ENCODE measurements around the gene CTSS.

CTSS gene

DNA sequence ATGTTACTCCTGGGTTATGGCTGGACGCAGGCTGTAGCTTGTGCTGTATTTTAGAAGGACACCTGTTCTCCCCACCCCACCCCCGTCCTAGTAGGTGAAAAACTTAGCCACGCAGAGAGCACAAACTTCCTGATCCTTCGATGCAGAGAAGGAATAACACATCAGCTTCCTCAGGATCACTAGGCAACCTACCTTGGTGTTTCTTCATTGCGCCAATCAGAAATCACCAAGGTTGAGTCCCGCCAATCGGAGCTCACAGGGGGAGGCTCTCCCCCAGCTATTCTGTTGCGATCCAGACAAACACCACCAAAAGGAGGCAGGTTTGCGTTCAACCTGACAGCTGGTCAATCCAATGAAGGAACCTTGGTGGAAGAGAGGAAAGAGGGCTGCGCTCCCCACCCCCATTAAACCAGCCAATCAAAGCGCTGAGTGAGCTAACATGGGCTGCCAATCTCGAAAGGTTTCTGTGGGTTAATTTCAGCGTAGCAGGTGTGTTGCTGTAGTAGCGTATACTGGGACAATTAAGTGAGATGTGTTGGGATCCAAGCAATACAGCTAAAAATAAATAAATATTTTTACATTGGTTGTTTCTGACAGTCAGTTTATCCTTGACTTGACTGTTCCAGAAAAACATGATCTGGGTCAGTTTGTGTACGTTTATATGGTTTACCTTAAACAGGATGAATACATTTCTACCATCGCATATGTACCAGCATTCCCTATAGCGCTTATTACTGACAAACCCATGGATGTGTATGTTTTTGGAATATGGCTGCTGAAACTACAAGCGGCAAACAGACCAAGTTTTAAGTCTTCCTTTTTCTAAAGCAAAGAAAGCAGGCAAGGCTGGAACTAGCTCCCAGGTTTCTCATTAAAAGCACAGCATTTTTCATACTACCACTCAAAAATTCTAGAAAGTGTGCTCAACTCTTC lies 68.3 kb downstream of the CTSS start, which contains the start of gene GOLPH3L:
GOLPH3L (minus strand) TSS at position 160 of the 933 bp plus-strand sequence. CDS start 2,316 bp downstream, outside the sequence.
- Histone ChIP-seq H3K27me3 (no peaks in the 10 kb centered on the region; the same call in 1 of the 2 replicates), H3K9me3 (no peaks in the 10 kb centered on the region), H3K4me3 (ENCODE audit: low read depth, low read length) (peak within 1 kb of the TSS; percentile 93), H3K4me1 (peaks cover 3% of the 10 kb centered on the region; the same call in 1 of the 2 replicates), H3K36me3 (peaks cover 21% of the 10 kb centered on the region)
- DNase-seq, result peak; percentile 95
- TF ChIP-seq, protein P1, sequence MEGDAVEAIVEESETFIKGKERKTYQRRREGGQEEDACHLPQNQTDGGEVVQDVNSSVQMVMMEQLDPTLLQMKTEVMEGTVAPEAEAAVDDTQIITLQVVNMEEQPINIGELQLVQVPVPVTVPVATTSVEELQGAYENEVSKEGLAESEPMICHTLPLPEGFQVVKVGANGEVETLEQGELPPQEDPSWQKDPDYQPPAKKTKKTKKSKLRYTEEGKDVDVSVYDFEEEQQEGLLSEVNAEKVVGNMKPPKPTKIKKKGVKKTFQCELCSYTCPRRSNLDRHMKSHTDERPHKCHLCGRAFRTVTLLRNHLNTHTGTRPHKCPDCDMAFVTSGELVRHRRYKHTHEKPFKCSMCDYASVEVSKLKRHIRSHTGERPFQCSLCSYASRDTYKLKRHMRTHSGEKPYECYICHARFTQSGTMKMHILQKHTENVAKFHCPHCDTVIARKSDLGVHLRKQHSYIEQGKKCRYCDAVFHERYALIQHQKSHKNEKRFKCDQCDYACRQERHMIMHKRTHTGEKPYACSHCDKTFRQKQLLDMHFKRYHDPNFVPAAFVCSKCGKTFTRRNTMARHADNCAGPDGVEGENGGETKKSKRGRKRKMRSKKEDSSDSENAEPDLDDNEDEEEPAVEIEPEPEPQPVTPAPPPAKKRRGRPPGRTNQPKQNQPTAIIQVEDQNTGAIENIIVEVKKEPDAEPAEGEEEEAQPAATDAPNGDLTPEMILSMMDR (IDR thresholded peaks at IDR 0.05; ENCODE audit: low read depth, low read length), result peak; percentile 35; the same call in 1 of the 2 replicates

DNA sequence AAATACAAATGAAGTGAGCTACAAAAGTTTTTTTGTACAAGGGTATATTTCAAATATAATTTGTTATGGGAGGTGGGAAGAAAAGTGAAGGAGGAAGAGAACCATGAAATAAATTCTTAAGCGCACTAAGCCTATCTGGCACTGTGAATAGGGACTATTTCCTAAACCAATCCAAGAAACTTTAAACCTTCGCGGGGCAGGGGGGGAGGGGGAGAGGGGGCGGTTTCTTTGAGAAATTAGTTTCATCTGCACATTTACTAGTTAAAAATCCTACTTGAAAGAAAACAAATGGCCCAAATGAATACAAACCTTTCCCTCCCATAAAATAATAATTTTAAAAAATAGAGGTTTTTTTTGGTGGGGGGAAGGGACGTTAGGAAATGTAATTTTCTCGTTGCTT lies 69.0 kb downstream of the CTSS start:
- Histone ChIP-seq H3K4me3 (ENCODE audit: low read depth, low read length) (peak overlapping the region; percentile 93), H3K9me3 (no peaks in the 10 kb centered on the region), H3K27me3 (no peaks in the 10 kb centered on the region; the same call in 1 of the 2 replicates), H3K4me1 (peaks cover 3% of the 10 kb centered on the region; the same call in 1 of the 2 replicates), H3K36me3 (peaks cover 21% of the 10 kb centered on the region)
- TF ChIP-seq, protein P1 (IDR thresholded peaks at IDR 0.05; ENCODE audit: low read depth, low read length), result no peak
- DNase-seq, result no peak

GRCh38 chr1:150696162-150696561 lies 69.4 kb downstream of the CTSS start:
- Histone ChIP-seq H3K36me3 (peaks cover 24% of the 10 kb centered on the region), H3K4me1 (peaks cover 3% of the 10 kb centered on the region; the same call in 1 of the 2 replicates), H3K27me3 (no peaks in the 10 kb centered on the region; the same call in 1 of the 2 replicates), H3K4me3 (ENCODE audit: low read depth, low read length) (peak overlapping the region; percentile 93), H3K9me3 (no peaks in the 10 kb centered on the region)
- TF ChIP-seq, protein P1 (IDR thresholded peaks at IDR 0.05; ENCODE audit: low read depth, low read length), result no peak
- DNase-seq, result no peak

DNA sequence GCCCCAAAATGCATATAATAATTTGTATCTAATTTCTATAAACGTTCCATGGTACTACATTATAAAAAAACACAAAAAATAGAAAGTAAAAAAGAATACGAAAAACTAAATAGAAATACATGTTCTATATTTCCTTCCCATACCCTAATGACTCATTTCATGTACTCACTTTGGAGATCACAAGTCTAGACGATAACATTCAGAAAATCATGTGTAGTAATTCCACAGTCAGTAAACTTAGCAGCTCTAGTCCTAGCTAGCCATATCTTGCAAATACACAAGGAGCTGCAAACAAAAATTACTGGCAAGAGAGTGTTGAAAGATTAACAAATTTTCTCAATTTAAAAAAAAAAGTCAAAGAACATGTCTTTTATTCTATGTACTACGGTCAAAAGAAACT lies 70.0 kb downstream of the CTSS start:
- no peak overlapping the region for H3K4me3 ChIP-seq (ENCODE audit: low read depth, low read length)
- no peak for DNase-seq
- H3K9me3 ChIP-seq, result no peaks in the 10 kb centered on the region
- TF ChIP-seq, protein P1 (IDR thresholded peaks at IDR 0.05; ENCODE audit: low read depth, low read length), result no peak
- H3K36me3 ChIP-seq, result peaks cover 28% of the 10 kb centered on the region
- H3K27me3 ChIP-seq, result no peaks in the 10 kb centered on the region; the same call in 1 of the 2 replicates
- H3K4me1 ChIP-seq, result peaks cover 3% of the 10 kb centered on the region; the same call in 1 of the 2 replicates

DNA sequence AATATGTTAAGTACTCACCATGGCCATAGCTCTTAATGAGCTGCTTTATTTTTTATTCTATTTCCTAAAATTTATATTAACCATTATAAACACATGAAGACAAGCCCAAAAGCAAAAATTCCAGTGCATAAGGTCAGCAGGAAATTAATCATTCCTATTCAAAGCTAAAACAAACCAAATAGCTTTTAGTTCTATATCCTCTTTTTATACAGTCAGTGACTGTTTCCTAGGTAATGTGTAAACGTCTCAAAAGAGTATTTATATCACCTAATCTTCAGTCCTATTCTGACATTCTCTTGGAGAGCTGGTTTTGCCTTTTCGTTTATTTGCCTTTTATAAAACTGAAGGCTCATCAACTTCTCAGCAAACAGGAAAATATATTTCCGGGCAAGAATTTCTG lies 72.9 kb downstream of the CTSS start:
- no peak for DNase-seq
- TF ChIP-seq, protein P1 (IDR thresholded peaks at IDR 0.05; ENCODE audit: low read depth, low read length), result no peak
- H3K4me3 ChIP-seq (ENCODE audit: low read depth, low read length), result no peak overlapping the region
- H3K4me1 ChIP-seq, result peaks cover 3% of the 10 kb centered on the region; the same call in 1 of the 2 replicates
- no peaks in the 10 kb centered on the region for H3K9me3 ChIP-seq
- peaks cover 30% of the 10 kb centered on the region for H3K36me3 ChIP-seq
- H3K27me3 ChIP-seq, result no peaks in the 10 kb centered on the region
